ENCODE measurements around the gene COPS9. TPM values are rescaled to one million over a fixed set of nuclear protein-coding genes. Genes with fewer than 3 reads are reported as not detected.

The COPS9 gene
- total and polyA plus RNA-seq, 2 experiments from 2014 or later, result 91.7 to 629 TPM

GRCh38 chr2:240142859-240143258, 6.8 kb upstream of the COPS9 start:
- Mint-ChIP-seq H3K9me3 (peaks cover 3% of the 10 kb centered on the region; the same call in 1 of the 3 replicates), H3K4me1 (peaks cover 20% of the 10 kb centered on the region), H3K27ac (no peak overlapping the region), H3K4me3 (no peak overlapping the region), H3K27me3 (ENCODE audit: insufficient read depth, low read depth, poor library complexity) (peaks cover 14% of the 10 kb centered on the region), H3K36me3 (ENCODE audit: low read depth) (no peaks in the 10 kb centered on the region)
- Histone ChIP-seq H3K9me2 (ENCODE audit: insufficient read depth) (no peaks in the 10 kb centered on the region), H3K4me3 (no peak overlapping the region), H3K27me3 (ENCODE audit: insufficient read depth) (no peaks in the 10 kb centered on the region), H3K4me1 (ENCODE audit: insufficient read depth) (peaks cover 16% of the 10 kb centered on the region), H3K36me3 (ENCODE audit: insufficient read depth) (no peaks in the 10 kb centered on the region), H3K4me2 (no peak overlapping the region), H3F3A (replicated peaks; ENCODE audit: low read depth) (no peaks in the 10 kb centered on the region), H2AFZ (no peak overlapping the region), H3K27ac (ENCODE audit: low read depth) (no peak overlapping the region), H4K20me1 (replicated peaks; ENCODE audit: insufficient read depth) (no peaks in the 10 kb centered on the region), H3K79me2 (replicated peaks; ENCODE audit: insufficient read depth) (no peaks in the 10 kb centered on the region)
- no peak for DNase-seq (ENCODE audit: low spot score)
- no peak for ATAC-seq
- no peak for TF ChIP-seq JUNB (IDR thresholded peaks at IDR 0.05; ENCODE audit: unreplicated experiment)

GRCh38 chr2:240142256-240142775, 6.2 kb upstream of the COPS9 start:
- Mint-ChIP-seq H3K27me3 (ENCODE audit: insufficient read depth, low read depth, poor library complexity) (peaks cover 12% of the 10 kb centered on the region), H3K4me3 (no peak overlapping the region; the same call in 2 of the 3 replicates), H3K36me3 (ENCODE audit: low read depth) (no peaks in the 10 kb centered on the region), H3K27ac (no peak overlapping the region), H3K4me1 (peaks cover 20% of the 10 kb centered on the region), H3K9me3 (peaks cover under 1% of the 10 kb centered on the region; the same call in 1 of the 3 replicates)
- Histone ChIP-seq H4K20me1 (replicated peaks; ENCODE audit: insufficient read depth) (no peaks in the 10 kb centered on the region), H3K4me2 (no peak overlapping the region), H3K4me3 (no peak overlapping the region), H3K9me2 (ENCODE audit: insufficient read depth) (no peaks in the 10 kb centered on the region), H3F3A (replicated peaks; ENCODE audit: low read depth) (no peaks in the 10 kb centered on the region), H3K36me3 (ENCODE audit: insufficient read depth) (no peaks in the 10 kb centered on the region), H3K79me2 (replicated peaks; ENCODE audit: insufficient read depth) (no peaks in the 10 kb centered on the region), H3K4me1 (ENCODE audit: insufficient read depth) (peaks cover 16% of the 10 kb centered on the region), H3K27ac (ENCODE audit: low read depth) (no peak overlapping the region), H2AFZ (no peak overlapping the region), H3K27me3 (ENCODE audit: insufficient read depth) (no peaks in the 10 kb centered on the region)
- no peak for DNase-seq (ENCODE audit: low spot score)
- ATAC-seq, result no peak
- TF ChIP-seq NANOG (IDR thresholded peaks at IDR 0.05; ENCODE audit: borderline replicate concordance), result no peak
- TF ChIP-seq CREB1 (CRISPR knock-in tag; IDR thresholded peaks at IDR 0.05; ENCODE audit: low read depth), result no peak
- TF ChIP-seq ETS1 (IDR thresholded peaks at IDR 0.05), result no peak
- TF ChIP-seq EZH2 (IDR thresholded peaks at IDR 0.05; ENCODE audit: low read depth, unreplicated experiment), result no peak
- no peak for TF ChIP-seq EZH2phosphoT487 (IDR thresholded peaks at IDR 0.05; ENCODE audit: unreplicated experiment)

GRCh38 chr2:240141736-240142135, 5.6 kb upstream of the COPS9 start:
- H3K4me3 Mint-ChIP-seq, result no peak overlapping the region; the same call in 2 of the 3 replicates
- no peak overlapping the region for H3K4me2 ChIP-seq
- peaks cover 16% of the 10 kb centered on the region for H3K4me1 ChIP-seq (ENCODE audit: insufficient read depth)
- no peaks in the 10 kb centered on the region for H3F3A ChIP-seq (replicated peaks; ENCODE audit: low read depth)
- H3K4me3 ChIP-seq, result no peak overlapping the region
- no peaks in the 10 kb centered on the region for H4K20me1 ChIP-seq (replicated peaks; ENCODE audit: insufficient read depth)
- H3K36me3 ChIP-seq (ENCODE audit: insufficient read depth), result no peaks in the 10 kb centered on the region
- no peak overlapping the region for H2AFZ ChIP-seq
- H3K4me1 Mint-ChIP-seq, result peaks cover 23% of the 10 kb centered on the region
- no peaks in the 10 kb centered on the region for H3K27me3 ChIP-seq (ENCODE audit: insufficient read depth)
- no peaks in the 10 kb centered on the region for H3K9me3 Mint-ChIP-seq
- no peak overlapping the region for H3K27ac ChIP-seq (ENCODE audit: low read depth)
- no peaks in the 10 kb centered on the region for H3K36me3 Mint-ChIP-seq (ENCODE audit: low read depth)
- H3K27me3 Mint-ChIP-seq (ENCODE audit: insufficient read depth, low read depth, poor library complexity), result peaks cover 12% of the 10 kb centered on the region
- DNase-seq (ENCODE audit: low spot score) (no peak), ATAC-seq (no peak)
- H3K79me2 ChIP-seq (replicated peaks; ENCODE audit: insufficient read depth), result no peaks in the 10 kb centered on the region
- no peaks in the 10 kb centered on the region for H3K9me2 ChIP-seq (ENCODE audit: insufficient read depth)
- no peak overlapping the region for H3K27ac Mint-ChIP-seq
- TF ChIP-seq ZNF331 (CRISPR knock-in tag; IDR thresholded peaks at IDR 0.05; ENCODE audit: low read depth) (no peak), STAT1 (IDR thresholded peaks at IDR 0.05; ENCODE audit: unreplicated experiment) (no peak), REST (IDR thresholded peaks at IDR 0.05; ENCODE audit: unreplicated experiment) (no peak), NANOG (IDR thresholded peaks at IDR 0.05; ENCODE audit: borderline replicate concordance) (no peak)

Data from GM23338 (cell line).